Measurements from ENCODE around the gene MAST2.
"Not testable (repeated sequence)": the region's sequence is repeated elsewhere in the genome, so short reads cannot be mapped to it uniquely, and the experiment has no call there.

The MAST2 gene

DNA sequence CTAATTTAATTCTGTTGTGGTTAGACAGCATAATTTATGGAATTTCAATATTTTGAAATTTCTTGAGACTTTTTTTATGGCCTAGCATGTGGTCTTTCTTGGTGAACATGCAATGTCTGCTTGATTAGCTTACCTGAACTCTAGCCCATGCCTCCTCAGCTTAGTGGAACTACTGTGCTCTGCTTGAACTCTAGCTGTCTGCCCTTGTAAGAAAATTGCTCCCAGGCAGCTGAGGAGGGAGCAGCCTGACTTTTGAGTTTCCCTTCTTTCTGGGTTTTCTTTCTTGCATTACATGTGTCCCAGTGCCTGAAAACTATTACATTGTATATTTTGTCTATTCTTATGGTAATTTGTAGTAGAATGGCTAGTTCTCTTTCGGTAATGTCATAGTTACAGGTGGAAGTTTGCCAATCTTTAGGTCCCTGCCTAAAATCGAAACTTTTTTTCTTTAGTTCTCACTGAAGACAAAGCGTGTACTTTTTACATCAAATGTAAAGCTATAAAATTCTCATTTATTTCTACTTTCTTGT, 105.3 kb downstream of the MAST2 start:
- DNase-seq, result no peak

DNA sequence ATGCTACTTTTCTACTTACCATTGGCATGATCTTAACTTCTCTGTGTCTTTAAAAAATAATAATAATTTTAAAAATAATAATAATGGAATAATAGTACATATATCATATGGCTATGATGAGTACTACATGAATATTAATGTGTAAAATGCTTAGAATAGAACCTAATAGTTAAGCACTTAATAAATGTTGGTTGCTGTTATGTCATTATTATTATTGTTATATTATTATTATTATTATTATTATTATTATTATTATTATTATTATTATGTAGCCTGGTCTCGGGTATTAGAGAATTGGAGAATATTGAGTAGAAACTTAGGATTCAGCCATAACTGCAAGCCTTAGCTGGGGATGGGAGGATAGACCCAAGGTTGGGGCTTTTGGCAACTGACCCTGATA, 108.2 kb downstream of the MAST2 start:
- no peak for DNase-seq

DNA sequence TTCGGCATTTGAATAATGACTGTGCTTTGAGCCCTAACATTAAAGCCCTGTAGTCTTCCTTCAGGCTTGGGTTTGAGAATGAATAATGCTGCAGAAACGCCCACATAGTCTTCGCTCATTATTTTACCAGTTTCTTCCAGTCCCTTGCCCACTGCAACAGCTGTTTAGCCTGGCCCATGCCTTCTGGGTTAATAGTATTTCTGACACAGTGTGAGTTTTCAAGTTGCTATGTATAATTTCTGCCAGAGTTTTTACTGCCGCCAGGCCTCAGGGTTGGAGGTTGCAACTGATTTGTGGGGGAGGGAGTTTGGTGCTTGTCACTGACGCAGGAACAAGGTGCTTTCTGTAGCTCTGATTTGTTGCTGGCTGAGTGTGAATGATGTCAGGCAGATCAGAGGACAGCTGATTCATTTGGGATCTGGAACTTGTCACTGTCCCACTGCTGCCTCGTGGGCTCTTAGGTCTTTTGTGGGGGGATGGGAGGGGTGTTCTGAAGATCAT, 109.8 kb downstream of the MAST2 start:
- DNase-seq, result no peak

DNA sequence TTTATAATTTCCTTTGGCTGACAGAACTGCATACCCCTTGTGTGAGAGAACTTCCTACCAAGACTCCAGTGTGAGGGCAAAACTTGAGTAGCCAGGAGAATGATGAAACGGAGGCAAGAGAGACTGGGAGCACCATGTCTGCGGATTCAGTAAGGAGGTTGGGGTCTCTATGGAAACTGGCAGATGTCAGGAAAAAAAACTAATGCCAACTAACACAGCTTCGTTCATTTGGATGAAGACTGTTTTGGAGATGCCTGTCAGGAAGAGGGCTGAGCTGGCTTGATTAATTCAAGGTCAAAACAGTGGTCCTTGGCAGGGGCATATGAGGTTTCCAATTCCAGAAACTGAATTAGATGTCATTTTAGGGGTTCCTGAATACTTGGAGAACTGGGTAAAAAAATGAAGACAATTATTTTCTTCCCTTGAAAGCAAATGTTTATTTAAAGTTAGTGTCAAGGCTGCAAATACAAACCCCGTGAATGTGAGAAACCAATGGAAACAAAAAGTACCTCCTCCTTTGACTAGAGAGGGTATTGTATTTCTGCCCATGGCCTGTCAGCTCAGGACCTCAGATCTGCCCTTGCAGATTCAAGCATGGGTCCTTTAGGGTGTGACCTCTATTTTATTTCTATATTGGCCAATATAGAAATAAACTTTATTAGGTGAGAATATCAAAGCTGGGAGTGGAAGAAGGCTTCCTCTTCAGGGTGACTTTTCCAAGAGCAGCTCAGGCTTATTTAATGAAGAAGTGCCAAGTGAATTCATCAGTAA, 110.5 kb downstream of the MAST2 start:
- DNase-seq, result no peak

DNA sequence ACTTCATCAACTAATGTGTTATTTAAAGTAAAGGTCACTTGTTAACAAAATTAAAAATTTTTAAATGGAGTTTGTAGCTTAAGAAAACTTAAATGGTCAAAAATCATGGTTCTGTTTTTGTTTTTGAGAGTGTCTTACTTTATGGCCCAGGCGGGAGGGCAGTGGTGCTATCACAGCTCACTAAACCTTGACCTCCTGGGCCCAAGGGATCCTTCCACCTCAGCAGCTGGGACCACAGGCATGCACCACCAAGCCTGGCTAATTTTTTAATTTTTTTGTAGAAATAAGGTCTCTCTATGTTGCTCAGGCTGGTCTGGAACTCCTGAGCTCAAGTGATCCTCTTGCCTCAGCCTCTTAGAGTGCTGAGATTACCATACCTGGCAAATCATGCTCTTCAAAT, 111.4 kb downstream of the MAST2 start:
- no peak for DNase-seq

DNA sequence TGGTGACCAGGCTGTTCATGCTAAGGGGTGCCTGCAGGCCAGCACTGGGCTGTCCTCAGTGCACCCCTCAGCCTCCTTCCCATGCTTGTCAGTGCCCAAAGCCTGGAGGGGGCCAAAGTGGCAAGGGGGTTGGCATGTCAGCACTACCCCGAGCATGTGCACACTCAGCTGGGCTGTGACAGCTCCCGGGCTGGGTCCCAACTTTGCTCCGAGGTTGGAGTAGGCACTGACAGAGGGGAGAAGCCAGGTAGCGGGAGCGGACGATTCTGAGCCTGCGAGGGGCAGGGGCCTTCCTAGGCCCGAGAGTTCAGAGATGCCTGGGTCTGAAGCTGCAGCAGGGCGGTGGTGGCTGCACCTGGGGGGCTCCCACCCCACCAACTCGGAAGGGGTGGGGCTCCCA, 119.0 kb downstream of the MAST2 start:
- DNase-seq, result no peak

DNA sequence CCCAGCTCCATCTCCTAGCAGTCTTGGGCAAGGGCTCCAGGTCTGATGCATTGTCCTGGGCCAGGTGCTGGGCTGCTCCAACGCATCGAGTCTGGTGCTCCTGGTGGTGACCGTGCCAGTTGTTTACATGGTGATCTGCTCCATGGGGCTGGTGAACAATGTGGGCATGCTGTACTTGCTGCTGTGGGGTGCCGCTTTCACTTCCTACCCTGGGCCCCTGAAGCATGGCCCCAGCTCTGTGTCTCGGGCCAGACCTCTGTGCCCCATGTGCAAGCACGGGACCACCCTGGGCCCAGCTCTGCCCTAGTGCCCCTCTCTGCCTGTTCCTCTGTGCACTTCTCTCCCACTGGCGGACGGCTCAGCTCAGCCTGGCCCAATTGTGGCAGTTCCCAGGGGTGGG, 119.4 kb downstream of the MAST2 start:
- no peak for DNase-seq

DNA sequence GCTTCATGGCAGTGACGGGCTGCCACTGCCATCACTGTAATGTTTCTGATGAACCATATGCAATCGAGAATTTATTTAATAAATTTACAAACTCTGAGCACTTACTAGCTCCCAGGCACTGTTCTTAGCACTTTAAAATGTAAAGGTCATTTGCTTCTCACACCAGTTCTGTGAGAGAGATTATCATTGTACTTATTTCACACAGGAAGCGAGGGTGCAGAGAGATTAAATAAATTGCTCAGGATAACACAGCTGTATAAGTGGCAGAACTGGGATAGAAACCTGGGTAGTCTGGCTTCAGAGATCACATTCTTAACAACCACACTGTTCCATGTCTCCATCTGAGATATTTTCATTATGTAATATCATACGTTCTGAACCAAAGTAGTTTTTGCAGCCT, 119.9 kb downstream of the MAST2 start:
- DNase-seq, result no peak

DNA sequence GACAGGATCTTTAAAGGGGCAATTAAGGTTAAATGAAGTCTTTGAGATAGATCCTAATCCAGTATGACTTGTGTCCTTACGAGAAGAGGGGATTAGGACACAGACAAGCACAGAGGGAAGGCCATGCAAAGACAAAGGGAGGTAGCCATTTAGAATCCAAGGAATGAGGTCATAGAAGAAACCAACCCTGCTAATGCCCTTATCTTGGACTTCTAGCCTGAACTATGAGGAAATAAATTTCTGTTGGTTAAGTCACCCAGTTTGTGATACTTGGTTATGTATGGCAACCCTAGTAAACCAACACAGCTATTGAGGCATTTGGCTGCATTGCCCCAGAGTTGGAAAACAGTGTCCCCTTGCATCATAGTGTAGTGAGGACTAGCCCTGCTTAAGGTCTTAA, 121.3 kb downstream of the MAST2 start:
- DNase-seq, result no peak

DNA sequence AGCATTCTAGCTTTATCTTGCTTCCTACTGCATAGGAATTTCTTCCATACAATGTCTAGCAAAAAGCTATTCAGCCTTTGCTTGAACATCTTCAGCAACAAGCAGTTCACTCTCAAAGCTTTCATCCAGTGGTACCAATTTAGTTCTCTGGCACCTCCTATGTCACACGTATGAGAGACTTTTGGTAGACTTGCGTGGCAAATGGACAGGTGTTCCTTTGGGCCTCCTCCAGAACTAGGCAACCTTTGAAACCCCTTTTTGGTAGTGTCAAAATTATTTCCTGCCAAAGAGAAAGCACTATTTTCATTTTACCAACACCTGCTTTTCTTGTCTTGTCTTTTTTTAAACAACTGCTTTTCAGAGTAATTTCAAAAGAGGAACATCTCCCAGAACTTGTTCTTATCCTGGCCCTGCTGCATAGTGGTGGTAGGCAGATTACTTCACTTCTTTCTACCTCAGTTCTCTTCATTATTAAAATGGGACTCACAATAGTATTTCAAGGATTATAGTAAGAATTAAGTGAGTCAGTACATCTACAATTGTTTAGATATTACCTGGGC, 122.4 kb downstream of the MAST2 start:
- no peak for DNase-seq

DNA sequence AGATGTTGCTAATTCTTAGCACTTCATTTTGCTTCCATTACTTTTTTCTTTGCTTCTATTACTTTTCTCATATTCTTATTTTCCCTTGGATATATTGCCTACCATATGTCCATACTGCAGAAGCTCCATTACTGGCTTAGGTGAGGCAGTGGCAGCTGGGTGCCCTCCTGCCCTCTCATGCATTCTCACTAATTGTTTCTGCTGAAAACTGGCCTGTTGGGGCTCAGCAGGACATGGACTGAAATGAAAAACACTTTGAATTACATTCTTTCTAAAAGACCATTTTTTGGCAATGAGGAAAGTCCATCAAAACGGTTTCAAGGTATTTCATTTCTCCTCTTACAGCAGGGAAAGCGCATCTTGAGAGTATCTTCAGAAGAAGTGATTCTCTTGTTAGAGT, 122.9 kb downstream of the MAST2 start:
- no peak for DNase-seq

DNA sequence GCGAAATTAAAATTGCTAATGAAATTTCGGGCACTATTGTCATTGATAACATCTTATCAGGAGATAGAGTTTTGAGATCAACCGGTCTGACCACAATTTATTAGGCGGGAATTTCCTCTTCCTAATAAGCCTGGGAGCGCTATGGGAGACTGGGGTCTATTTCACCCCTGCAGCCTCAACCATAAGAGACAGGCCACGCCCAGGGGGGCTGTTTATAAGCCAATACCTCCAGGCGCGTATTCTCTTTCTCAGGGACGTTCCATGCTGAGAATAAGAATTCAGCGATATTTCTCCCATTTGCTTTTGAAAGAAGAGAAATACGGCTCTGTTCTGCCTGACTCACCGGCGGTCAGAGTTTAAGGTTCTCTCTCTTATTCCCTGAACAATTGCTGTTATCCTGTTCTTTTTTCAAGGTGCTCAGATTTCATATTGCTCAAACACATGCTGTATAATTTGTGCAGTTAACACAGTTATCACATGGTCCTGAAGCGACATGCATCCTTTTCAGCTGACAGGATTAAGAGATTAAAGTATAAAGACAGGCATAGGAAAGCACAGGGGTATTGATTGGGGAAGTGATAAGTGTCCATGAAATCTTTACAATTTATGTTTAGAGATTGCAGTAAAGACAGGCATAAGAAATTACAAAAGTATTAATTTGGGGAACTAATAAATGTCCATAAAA, 124.0 kb downstream of the MAST2 start:
- not testable (repeated sequence) for DNase-seq

DNA sequence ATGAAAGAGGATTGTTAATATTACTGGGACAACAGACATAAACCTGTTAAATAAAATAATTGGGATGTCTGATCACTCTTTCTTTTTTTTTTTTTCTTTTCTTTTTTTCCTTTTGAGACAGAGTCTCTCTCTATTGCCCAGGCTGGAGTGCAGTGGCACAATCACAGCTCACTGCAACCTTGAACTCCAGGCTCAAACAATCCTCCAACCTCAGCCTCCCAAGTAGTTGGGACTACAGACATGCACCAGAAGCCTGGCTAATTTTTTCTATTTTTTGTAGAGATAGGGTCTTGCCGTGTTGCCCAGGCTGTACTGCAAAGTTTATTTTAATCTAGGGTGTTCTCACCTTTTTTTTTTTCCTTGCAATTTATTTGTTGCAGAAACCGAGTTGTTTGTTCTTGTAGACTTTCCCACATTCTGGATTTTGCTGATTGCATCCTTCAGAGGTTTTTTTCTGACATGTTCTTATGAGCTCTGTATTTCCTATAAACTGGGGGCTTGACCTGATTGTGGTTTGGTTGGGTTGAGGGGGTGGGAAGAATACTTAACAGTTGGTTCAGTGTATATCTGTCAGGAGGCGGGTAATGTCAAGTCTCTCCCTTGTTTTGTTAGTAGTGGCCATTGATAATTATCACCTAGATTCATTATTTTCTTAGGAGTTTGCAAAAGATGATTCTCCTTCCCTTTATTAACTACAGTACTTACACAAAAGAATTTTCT, 125.2 kb downstream of the MAST2 start:
- DNase-seq, result no peak

DNA sequence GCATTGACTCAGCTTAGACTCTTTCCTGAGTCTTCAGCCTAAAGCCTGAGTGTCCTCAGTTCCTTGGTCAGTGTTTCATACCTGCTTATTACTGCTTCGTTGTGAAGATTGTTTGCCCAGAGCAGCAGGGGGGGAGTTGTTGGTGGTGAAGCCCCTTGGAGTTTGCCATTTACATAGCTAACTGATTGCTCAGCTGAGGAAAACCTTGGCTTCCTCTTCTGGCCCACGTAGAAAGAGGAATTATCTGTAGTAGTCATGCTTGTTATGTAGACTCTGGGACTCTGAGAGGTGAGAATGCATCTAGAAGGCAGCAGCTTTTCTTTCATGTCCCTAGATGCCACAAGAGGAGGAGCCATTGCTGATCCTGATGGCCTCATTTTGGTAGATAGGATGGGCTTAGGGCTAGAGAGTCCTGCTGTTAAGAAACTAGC, 125.9 kb downstream of the MAST2 start:
- no peak for DNase-seq

DNA sequence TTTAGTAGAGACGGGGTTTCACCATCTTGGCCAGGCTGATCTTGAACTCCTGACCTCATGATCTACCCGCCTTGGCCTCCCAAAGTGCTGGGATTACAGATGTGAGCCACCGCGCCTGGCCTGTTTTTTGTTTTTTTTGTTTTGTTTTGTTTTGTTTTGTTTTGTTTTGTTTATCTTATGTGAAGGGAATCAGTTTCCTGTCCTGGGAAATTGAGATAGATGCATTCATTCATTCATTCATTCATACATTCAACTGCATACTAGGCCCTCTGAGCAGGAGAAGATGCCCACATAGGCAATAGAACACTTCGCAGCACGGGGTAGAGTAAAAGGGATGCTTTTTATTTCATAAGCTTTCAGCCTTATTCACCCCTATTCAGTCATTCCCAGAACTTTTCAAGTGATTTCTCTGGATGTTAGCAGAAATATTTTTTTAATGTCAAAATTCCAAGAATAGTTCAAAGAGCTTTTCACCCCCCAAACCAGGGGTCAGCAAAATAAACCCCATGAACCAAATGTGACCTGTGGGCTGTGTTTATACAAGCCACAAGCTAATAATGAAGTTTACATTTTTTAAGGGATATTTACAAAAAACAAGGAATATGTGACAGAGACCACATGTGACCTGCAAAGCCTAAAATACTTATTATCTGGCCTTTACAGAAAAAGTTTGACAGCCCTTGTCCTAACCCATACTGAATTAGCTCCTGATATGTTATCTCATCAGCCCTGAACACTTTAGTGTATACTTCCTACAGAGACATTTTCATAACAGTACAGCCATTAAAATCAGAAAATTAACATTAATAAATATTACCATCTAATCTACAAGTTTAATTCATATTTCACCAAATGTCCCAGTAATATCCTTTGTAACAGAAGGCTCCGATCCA, 127.1 kb downstream of the MAST2 start:
- DNase-seq, result no peak

DNA sequence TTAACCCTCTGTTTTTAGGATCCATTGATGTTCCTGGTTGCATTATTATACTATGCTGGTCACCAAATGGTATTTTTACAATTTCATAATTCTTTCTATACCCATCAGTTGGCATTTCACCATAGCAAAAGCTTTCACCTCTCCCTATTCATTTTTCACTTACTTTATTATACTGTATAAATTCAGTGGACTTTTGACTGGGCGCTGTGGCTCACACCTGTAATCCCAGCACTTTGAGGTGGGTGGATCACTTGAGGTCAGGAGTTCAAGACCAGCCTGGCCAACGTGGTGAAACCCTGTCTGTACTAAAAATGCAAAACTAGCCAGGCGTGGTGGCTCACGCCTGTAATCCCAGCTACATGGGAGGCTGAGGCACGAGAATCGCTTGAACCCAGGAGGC, 128.8 kb downstream of the MAST2 start:
- not testable (repeated sequence) for DNase-seq

DNA sequence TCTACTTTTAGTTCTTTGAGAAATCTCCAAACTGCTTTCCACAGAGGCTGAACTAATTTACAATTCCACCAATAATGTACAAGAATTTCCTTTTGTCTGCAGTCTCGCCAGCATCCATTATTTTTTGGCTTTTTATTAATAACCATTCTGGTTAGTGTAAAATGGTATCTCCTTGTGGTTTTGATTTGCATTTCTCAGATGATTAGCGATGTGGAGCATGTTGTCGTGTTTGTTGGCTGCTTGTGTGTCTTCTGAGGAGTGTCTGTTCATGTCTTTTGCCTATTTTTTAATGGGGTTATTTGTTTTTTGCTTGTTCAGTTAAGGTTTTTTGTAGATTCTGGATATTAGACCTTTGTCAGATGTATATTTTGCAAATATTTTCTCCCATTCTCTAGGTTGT, 131.5 kb downstream of the MAST2 start:
- no peak for DNase-seq

DNA sequence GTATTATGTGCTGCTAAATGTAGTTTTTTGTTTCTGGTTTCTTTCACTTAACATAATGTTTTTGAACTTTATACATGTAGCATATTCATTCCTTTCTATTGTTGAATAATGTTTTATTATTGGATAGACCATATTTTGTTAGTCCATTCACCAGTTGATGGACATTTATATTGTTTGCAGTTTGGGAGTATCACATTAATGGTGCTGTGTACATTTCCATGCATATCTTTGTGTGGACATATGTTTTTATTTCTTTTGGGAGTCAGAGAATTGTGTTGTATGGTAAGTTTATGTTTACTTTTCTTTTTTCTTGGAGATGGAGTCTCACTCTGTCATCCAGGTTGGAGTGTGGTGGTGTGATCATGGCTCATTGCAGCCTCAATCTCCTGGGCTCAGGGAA, 134.6 kb downstream of the MAST2 start:
- DNase-seq, result no peak

DNA sequence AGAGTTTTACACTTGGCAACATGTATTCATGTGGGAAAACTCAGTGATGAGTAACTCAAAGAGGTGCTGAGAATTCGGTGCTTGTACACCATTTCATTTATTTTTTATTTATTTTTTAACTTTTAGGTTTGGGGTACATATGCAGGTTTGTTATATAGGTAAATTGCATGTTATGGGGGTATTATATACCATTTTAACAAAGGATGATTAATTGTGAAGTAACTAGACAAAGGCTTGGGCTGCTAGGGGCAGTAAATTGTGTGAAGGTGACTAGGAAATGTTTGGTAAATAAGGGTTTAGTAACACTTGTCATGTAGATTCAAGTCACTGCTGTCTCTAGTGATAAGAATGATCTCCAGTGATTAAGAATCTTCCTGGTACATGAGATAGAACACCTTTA, 139.0 kb downstream of the MAST2 start:
- no peak for DNase-seq

DNA sequence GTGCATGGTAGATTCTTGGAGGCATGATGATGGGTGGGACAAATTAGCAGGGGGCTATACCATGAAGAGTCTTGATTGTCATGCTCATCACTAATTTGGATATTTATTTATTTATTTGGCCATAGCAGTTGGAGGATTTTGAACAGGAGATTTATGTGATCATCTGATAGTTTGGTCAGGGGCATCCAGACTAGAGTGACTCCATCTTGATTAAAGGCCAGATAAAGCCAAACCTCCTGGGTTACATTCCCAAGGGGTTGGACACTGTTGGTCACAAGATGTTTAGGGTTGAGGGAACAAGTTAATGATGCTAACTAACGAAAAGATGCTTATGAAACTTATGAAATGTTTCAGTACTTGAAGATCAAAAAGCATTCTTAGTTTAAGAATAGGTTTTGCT, 139.8 kb downstream of the MAST2 start:
- DNase-seq, result no peak

DNA sequence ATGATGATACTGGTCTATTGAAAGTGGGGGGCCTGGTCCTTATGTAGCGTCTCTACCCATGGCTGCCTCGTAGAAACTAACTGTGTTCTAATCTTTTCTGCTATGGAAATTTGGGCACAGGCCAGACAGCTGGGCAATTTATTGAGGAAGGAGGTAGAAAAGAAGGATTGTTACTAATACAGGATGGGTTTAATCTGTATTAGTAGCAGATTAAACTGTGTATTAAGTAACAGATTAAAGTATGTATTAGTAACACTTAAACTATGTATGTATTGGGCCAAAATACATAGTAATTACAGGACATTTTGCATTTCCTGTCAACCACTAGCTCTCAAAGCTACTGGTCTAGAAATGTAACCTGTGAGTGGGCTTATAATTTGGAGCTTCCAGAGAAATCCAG, 142.0 kb downstream of the MAST2 start:
- no peak for DNase-seq

DNA sequence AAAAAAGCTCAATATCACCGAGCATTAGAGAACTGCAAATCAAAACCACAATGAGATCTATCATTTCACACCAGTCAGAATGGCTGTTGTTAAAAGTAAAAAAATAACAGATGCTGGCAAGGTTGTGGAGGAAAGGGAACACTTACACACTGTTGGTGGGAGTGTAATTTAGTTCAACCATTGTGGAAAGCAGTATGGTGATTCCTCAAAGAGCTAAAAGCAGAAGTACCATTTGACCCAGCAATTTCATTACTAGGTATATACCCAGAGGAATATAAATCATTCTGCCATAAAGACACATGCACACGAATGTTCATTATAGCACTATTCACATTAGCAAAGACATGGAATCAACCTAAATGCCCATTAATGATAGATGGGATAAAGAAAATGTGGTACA, 146.1 kb downstream of the MAST2 start:
- DNase-seq, result not testable (repeated sequence)
